SK-N-SH (cell line): ENCODE data around the gene PRR15L. TPM values are rescaled to one million over a fixed set of nuclear protein-coding genes. Genes with fewer than 3 reads are reported as not detected.
A peak's percentile ranks its signal among the peaks of the same experiment; 100 is the strongest.

Source experiments
- CTCF ChIA-PET: fragments of 300-600, 350-600 bp; formaldehyde crosslinking; extraction: SDS; loops from one replicate; lab custom pipeline; 2021; lab: Yijun Ruan, JAX
- POLR2A ChIA-PET: fragments of 350-600 bp; sonication (Branson Sonifier 250); formaldehyde crosslinking; extraction: SDS; loops from one replicate; lab custom pipeline; 2020; ENCODE audit warnings: antibody characterized with exemption, inconsistent platforms; lab: Yijun Ruan, JAX
- DNase-seq: peaks from one replicate; pipeline ENCODE4 v3.0.0; 2012
- H2AFZ ChIP-seq: fragments of 200-600 bp; sonication (generic); 2 replicates; pipeline ENCODE4 v1.8.1; 2016; ENCODE audit warnings: antibody characterized with exemption, mild to moderate bottlenecking, low read depth
- H3F3A ChIP-seq: fragments of 200-600 bp; sonication (generic); replicated peaks from 2 replicates; pipeline ENCODE3; 2016; ENCODE audit warnings: antibody characterized with exemption, mild to moderate bottlenecking; ENCODE audit not compliant: insufficient read depth
- H3K27ac ChIP-seq, 2 experiments: fragments of 200-500 bp in 1 of 2; fragments of 200-600 bp in 1 of 2; sonication (Bioruptor generic) in 1 of 2; sonication (generic), shearing (Covaris generic) in 1 of 2; 2 replicates each; pipeline versions ENCODE4 v1.5.1 to v1.6.1; 2014 to 2016; ENCODE audit warnings: low read depth in 2 of 2, inconsistent platforms in 1 of 2, low read length in 1 of 2, mild to moderate bottlenecking in 1 of 2, mixed read lengths in 1 of 2
- H3K27me3 ChIP-seq: fragments of 200-600 bp; sonication (generic), shearing (Covaris generic); 2 replicates; pipeline ENCODE4 v1.6.1; 2016; ENCODE audit warnings: mixed run types; ENCODE audit not compliant: insufficient read depth
- H3K36me3 ChIP-seq, 2 experiments: fragments of 200-500 bp in 1 of 2; fragments of 200-600 bp in 1 of 2; sonication (Bioruptor generic) in 1 of 2; sonication (generic) in 1 of 2; replicated peaks in 1 of 2; 2 replicates each; pipeline versions ENCODE3 to v1.5.1; 2014 to 2016; ENCODE audit warnings: low read length in 1 of 2, mild to moderate bottlenecking in 1 of 2; ENCODE audit not compliant: insufficient read depth in 2 of 2, control insufficient read depth in 1 of 2
- H3K4me1 ChIP-seq, 2 experiments: fragments of 200-500 bp in 1 of 2; fragments of 200-600 bp in 1 of 2; sonication (Bioruptor generic) in 1 of 2; sonication (generic), shearing (Covaris generic) in 1 of 2; 2 replicates each; pipeline versions ENCODE4 v1.5.1 to v1.6.1; 2014 to 2016; ENCODE audit warnings: low read depth in 1 of 2, low read length in 1 of 2, mixed run types in 1 of 2; ENCODE audit not compliant: insufficient read depth in 2 of 2, control insufficient read depth in 1 of 2
- H3K4me2 ChIP-seq: fragments of 200-600 bp; sonication (generic), shearing (Covaris generic); 2 replicates; pipeline ENCODE4 v1.6.1; 2017; ENCODE audit warnings: mixed run types
- H3K4me3 ChIP-seq, 2 experiments: fragments of 200-500 bp in 1 of 2; fragments of 200-600 bp in 1 of 2; sonication (Bioruptor generic) in 1 of 2; sonication (generic), shearing (Covaris generic) in 1 of 2; 2 replicates each; pipeline versions ENCODE4 v1.5.1 to v1.8.1; 2014 to 2016; ENCODE audit warnings: low read depth in 2 of 2, inconsistent platforms in 1 of 2, low read length in 1 of 2, mild to moderate bottlenecking in 1 of 2, mixed read lengths in 1 of 2, moderate library complexity in 1 of 2
- H3K79me2 ChIP-seq: fragments of 200-600 bp; sonication (generic); 2 replicates; pipeline ENCODE4 v1.8.1; 2017; ENCODE audit warnings: mild to moderate bottlenecking; ENCODE audit not compliant: insufficient read depth
- H3K9ac ChIP-seq: fragments of 200-600 bp; sonication (generic); 2 replicates; pipeline ENCODE4 v1.6.1; 2017; ENCODE audit warnings: mixed run types
- H3K9me2 ChIP-seq: fragments of 200-600 bp; sonication (generic); 2 replicates; pipeline ENCODE4 v1.6.1; 2017; ENCODE audit warnings: mixed run types
- H3K9me3 ChIP-seq: fragments of 200-600 bp; sonication (generic); 2 replicates; pipeline ENCODE4 v1.6.1; 2017; ENCODE audit warnings: mixed run types, mild to moderate bottlenecking, moderate library complexity
- H4K20me1 ChIP-seq: fragments of 200-600 bp; sonication (generic); 2 replicates; pipeline ENCODE4 v1.6.1; 2017; ENCODE audit warnings: mild to moderate bottlenecking, mixed run types; ENCODE audit not compliant: insufficient read depth
- FOSL2 ChIP-seq: IDR thresholded peaks from 2 replicates; pipeline ENCODE4 v1.4.0; 2012; ENCODE audit warnings: low read depth, mild to moderate bottlenecking, moderate library complexity, borderline replicate concordance
- FOXJ3 ChIP-seq: sonication (generic); formaldehyde crosslinking; IDR thresholded peaks from 2 replicates; pipeline ENCODE4 v1.5.1; 2020; ENCODE audit warnings: mild to moderate bottlenecking, missing genetic modification reagents
- GABPA ChIP-seq: IDR thresholded peaks from 2 replicates; pipeline ENCODE4 v1.4.0; 2012; ENCODE audit warnings: low read depth, mild to moderate bottlenecking
- MEF2A ChIP-seq: IDR thresholded peaks from 2 replicates; pipeline ENCODE4 v1.4.0; 2012; ENCODE audit warnings: low read depth, borderline replicate concordance
- SIN3A ChIP-seq: IDR thresholded peaks from 2 replicates; pipeline ENCODE4 v1.6.1; 2012; ENCODE audit warnings: low read depth, mild to moderate bottlenecking, low read length, moderate library complexity, borderline replicate concordance
- SMC3 ChIP-seq: IDR thresholded peaks from 2 replicates; pipeline ENCODE4 v1.6.1; 2012; ENCODE audit warnings: low read depth, low read length, improper control_type of control experiment
- YY1 ChIP-seq: IDR thresholded peaks from 2 replicates; pipeline ENCODE4 v1.4.0; 2012; ENCODE audit warnings: low read depth, mild to moderate bottlenecking
- WGBS: methylation state at CpG from one replicate; pipeline ENCODE4 v1.1.6; 2017; ENCODE audit warnings: low lambda C conversion rate; 5-methylcytosine and 5-hydroxymethylcytosine counted together
- polyA plus RNA-seq, 3 experiments: library from polyadenylated mRNA; depleted of rRNA; stranded (reverse); fragments of >200 nt; gene quantifications; 2 replicates each; pipeline ENCODE4 v1.2.3, GENCODE V29; 2012
- TF ChIP-seq, protein P1 (sequence below): IDR thresholded peaks from 2 replicates; pipeline ENCODE4 v1.4.0; 2012; ENCODE audit warnings: low read depth, borderline replicate concordance
- TF ChIP-seq, protein P2 (sequence below): fragments of 200-600 bp; sonication (generic); IDR thresholded peaks from 2 replicates; pipeline ENCODE4 v1.6.1; 2017; ENCODE audit warnings: antibody characterized with exemption, mild to moderate bottlenecking, moderate library complexity
- TF ChIP-seq, protein P3 (sequence below): IDR thresholded peaks from 2 replicates; pipeline ENCODE4 v1.6.1; 2012; ENCODE audit warnings: mild to moderate bottlenecking, low read depth, low read length, moderate library complexity

Gene PRR15L
- polyA plus RNA-seq, 1 of the 3 experiments (the other 2 are of a cell fraction) = not detected

- Histone ChIP-seq H3K27ac (peak overlapping the region in 1 of 2 experiments; percentile 61; a peak in 2 of 4 replicates), H3K4me1 (peaks cover 26 to 74% of the 10 kb centered on the region in 2 experiments), H3K36me3 (no peaks in the 10 kb centered on the region), H3K79me2 (no peaks in the 10 kb centered on the region), H3K9ac (no peak overlapping the region), H2AFZ (no peak overlapping the region), H4K20me1 (no peaks in the 10 kb centered on the region), H3F3A (peaks cover 18% of the 10 kb centered on the region), H3K4me2 (no peak overlapping the region), H3K4me3 (no peak overlapping the region), H3K9me2 (no peaks in the 10 kb centered on the region), H3K9me3 (no peaks in the 10 kb centered on the region), H3K27me3 (no peaks in the 10 kb centered on the region)
- TF ChIP-seq FOSL2 = no peak
- TF ChIP-seq SMC3 = no peak
- TF ChIP-seq, protein P1, sequence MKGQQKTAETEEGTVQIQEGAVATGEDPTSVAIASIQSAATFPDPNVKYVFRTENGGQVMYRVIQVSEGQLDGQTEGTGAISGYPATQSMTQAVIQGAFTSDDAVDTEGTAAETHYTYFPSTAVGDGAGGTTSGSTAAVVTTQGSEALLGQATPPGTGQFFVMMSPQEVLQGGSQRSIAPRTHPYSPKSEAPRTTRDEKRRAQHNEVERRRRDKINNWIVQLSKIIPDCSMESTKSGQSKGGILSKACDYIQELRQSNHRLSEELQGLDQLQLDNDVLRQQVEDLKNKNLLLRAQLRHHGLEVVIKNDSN = no peak
- TF ChIP-seq, protein P2, sequence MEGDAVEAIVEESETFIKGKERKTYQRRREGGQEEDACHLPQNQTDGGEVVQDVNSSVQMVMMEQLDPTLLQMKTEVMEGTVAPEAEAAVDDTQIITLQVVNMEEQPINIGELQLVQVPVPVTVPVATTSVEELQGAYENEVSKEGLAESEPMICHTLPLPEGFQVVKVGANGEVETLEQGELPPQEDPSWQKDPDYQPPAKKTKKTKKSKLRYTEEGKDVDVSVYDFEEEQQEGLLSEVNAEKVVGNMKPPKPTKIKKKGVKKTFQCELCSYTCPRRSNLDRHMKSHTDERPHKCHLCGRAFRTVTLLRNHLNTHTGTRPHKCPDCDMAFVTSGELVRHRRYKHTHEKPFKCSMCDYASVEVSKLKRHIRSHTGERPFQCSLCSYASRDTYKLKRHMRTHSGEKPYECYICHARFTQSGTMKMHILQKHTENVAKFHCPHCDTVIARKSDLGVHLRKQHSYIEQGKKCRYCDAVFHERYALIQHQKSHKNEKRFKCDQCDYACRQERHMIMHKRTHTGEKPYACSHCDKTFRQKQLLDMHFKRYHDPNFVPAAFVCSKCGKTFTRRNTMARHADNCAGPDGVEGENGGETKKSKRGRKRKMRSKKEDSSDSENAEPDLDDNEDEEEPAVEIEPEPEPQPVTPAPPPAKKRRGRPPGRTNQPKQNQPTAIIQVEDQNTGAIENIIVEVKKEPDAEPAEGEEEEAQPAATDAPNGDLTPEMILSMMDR = no peak
- TF ChIP-seq, protein P3, sequence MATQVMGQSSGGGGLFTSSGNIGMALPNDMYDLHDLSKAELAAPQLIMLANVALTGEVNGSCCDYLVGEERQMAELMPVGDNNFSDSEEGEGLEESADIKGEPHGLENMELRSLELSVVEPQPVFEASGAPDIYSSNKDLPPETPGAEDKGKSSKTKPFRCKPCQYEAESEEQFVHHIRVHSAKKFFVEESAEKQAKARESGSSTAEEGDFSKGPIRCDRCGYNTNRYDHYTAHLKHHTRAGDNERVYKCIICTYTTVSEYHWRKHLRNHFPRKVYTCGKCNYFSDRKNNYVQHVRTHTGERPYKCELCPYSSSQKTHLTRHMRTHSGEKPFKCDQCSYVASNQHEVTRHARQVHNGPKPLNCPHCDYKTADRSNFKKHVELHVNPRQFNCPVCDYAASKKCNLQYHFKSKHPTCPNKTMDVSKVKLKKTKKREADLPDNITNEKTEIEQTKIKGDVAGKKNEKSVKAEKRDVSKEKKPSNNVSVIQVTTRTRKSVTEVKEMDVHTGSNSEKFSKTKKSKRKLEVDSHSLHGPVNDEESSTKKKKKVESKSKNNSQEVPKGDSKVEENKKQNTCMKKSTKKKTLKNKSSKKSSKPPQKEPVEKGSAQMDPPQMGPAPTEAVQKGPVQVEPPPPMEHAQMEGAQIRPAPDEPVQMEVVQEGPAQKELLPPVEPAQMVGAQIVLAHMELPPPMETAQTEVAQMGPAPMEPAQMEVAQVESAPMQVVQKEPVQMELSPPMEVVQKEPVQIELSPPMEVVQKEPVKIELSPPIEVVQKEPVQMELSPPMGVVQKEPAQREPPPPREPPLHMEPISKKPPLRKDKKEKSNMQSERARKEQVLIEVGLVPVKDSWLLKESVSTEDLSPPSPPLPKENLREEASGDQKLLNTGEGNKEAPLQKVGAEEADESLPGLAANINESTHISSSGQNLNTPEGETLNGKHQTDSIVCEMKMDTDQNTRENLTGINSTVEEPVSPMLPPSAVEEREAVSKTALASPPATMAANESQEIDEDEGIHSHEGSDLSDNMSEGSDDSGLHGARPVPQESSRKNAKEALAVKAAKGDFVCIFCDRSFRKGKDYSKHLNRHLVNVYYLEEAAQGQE = no peak
- TF ChIP-seq GABPA = no peak
- TF ChIP-seq FOXJ3 (CRISPR knock-in tag) = no peak
- ChIA-PET CTCF (interaction anchor here (22.5 to 41.8 kb wide), 2 partner anchors 13 to 18 kb away, joined by 479 to 1752 read pairs; no protein-coding TSS in a partner anchor), POLR2A (interaction anchor here (0.6 to 9.0 kb wide), 2 partner anchors 17 to 57 kb away, joined by 3 to 223 read pairs; partner anchors contain the start of gene PNPO)
- no peak for DNase-seq
- 87% methylated on average over 7 of the region's 7 CpGs for WGBS
Measured at GRCh38 chr17:47998044-47998443, 40.4 kb upstream of the PRR15L start.

DNA sequence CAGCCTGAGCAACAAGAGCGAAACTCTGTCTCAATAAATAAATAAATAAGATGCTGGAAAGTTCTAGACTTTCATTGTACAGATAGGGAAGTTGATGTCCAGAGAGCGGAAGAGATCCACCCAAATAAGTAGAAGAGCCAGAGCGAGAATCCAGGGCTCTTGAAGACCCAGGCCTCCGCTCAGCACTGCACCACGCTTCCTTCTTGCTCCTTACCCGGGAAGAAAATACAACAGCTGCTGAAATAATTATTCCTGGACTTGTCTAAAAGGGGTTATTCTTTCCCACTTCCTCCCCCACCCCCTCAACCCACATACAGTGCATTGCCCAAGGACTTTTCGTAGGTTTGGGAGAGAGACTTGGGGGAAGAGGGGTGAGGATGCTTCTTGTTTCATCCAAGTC lies 39.9 kb upstream of the PRR15L start:
- H3K9me3 ChIP-seq = no peaks in the 10 kb centered on the region
- H3K9ac ChIP-seq = no peak overlapping the region
- H3K27me3 ChIP-seq = no peaks in the 10 kb centered on the region
- no peak for DNase-seq
- no peaks in the 10 kb centered on the region for H4K20me1 ChIP-seq
- peaks cover 14% of the 10 kb centered on the region for H3F3A ChIP-seq
- H3K27ac ChIP-seq = peak overlapping the region in 1 of 2 experiments; percentile 61; a peak in 2 of 4 replicates
- ChIA-PET CTCF (interaction anchor here (22.5 to 41.8 kb wide), 2 partner anchors 13 to 19 kb away, joined by 479 to 1752 read pairs; no protein-coding TSS in a partner anchor), POLR2A (interaction anchor here (0.6 to 9.0 kb wide), 4 partner anchors 11 to 56 kb away, joined by 3 to 223 read pairs (median 30); partner anchors contain the start of gene PNPO)
- no peaks in the 10 kb centered on the region for H3K9me2 ChIP-seq
- H3K4me2 ChIP-seq = no peak overlapping the region
- no peaks in the 10 kb centered on the region for H3K36me3 ChIP-seq
- H3K4me1 ChIP-seq = peaks cover 22 to 74% of the 10 kb centered on the region in 2 experiments
- H3K4me3 ChIP-seq = no peak overlapping the region
- H2AFZ ChIP-seq = no peak overlapping the region
- 90% methylated on average over 7 of the region's 7 CpGs for WGBS
- TF ChIP-seq, protein P1 = no peak
- TF ChIP-seq SIN3A = no peak
- TF ChIP-seq YY1 = no peak
- no peak for TF ChIP-seq MEF2A
- TF ChIP-seq, all 33 proteins: peak for 0
- no peaks in the 10 kb centered on the region for H3K79me2 ChIP-seq
